T-helper 2 cell treated with Interferon-gamma antibody and Interleukin-4, amounts not matched to agents 100 ng/mL and 5 ng/mL, for 36 hours (primary cell): ENCODE data around the gene KDM6A. TPM values are rescaled to one million over a fixed set of nuclear protein-coding genes. Genes with fewer than 3 reads are reported as not detected.
"Not testable (repeated sequence)": the region's sequence is repeated elsewhere in the genome, so short reads cannot be mapped to it uniquely, and the experiment has no call there.

ENCODE experiments used
- intact Hi-C: fragments of 100-400 bp; cut with micrococcal nuclease; formaldehyde crosslinking; loops from one replicate; pipeline ENCODE4 v1.15.1; 2023
- total RNA-seq: library from RNA; stranded (reverse); gene quantifications from 2 replicates; pipeline ENCODE4 v1.2.3, GENCODE V29; 2022

Gene KDM6A
- total RNA-seq, 1 donor from 2014 or later = 24.8 TPM

DNA sequence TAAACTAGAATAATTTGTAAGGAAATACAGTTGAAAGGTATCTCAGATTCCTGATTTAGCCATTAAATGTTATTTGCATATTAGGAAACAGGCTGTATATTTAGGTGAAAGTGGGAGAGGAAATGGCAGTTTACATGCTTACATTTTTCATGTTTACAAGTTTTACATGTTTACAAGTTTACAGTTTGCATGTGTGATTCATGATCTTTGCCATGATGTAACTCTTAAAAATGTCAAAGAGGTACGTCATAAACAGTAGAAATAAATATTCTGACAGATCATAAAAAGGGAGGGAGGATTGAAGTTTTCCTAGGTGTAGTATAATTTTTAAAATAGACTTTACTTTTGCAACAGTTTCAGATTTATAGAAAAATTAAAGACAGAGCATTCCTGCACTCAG lies 45.7 kb downstream of the KDM6A start:
- intact Hi-C loops = no loop called here

DNA sequence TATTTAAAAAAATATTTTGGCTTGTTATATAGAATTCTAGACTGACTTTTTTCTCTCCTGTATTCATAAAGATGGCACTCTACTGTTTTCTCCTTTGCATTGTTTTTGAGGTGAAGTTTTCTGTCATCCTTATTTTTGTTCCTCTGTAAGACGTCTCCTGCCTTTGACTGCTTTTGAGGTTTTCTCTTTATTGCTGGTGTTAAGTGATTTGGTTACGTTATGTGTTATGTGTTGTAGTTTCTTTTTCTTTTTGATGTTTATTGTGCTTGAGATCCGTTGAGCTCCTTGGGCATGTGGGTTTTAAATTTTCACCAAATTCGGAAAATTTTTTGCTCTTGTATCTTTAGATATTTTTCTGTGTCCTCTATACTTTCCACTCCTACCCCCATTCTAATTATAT lies 50.0 kb downstream of the KDM6A start:
- intact Hi-C loops = no loop called here

DNA sequence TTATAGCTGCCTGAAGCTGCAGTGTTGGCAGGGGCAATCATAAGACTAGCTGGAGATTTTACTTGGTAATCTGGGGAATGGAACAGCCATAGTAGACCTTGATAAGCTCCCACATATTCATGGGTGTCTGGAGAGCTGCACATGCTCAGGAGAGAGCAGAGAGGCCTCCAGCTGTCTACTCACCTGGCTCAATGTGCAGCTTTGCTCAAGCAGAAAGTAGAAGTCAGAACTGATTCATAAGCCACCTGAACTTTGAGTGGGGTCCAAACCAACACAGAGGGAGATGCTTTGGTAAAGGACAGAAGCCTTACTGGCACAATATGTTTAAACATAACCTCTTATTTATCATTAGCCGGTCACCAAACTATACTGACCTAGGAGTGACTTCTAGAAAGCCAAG lies 54.4 kb downstream of the KDM6A start:
- intact Hi-C loops = no loop called here

- intact Hi-C loops = no loop called here
Observed at GRCh38 chrX:44931441-44931973, 58.5 kb downstream of the KDM6A start.

- intact Hi-C loops = no loop called here
Observed at GRCh38 chrX:44935172-44935571, 62.2 kb downstream of the KDM6A start.

GRCh38 chrX:44935640-44936039 lies 62.7 kb downstream of the KDM6A start:
- intact Hi-C loops = no loop called here

GRCh38 chrX:44937606-44938005 lies 64.6 kb downstream of the KDM6A start:
- intact Hi-C loops = no loop called here

- intact Hi-C loops = no loop called here
Observed at GRCh38 chrX:44938111-44938510, 65.1 kb downstream of the KDM6A start.

DNA sequence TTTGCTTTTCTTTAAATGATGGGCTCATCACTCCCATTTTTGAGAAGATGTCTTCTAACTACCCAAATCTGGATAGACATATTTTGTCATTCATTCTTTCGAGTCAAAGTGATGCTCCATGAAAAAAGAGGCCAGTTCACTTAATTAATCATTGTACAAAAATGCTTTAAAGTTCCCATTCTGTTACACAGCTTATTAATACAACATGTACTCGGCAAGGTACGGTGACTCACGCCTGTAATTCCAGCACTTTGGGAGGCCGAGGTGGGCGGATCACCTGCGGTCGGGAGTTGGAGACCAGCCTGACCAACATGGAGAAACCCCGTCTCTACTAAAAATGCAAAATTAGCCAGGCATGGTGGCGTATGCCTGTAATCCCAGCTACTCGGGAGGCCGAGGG lies 67.6 kb downstream of the KDM6A start:
- intact Hi-C loops = loop anchor here (10.0 kb wide), 1 partner anchor 66 kb away; the partner anchor contains the start of gene KDM6A

DNA sequence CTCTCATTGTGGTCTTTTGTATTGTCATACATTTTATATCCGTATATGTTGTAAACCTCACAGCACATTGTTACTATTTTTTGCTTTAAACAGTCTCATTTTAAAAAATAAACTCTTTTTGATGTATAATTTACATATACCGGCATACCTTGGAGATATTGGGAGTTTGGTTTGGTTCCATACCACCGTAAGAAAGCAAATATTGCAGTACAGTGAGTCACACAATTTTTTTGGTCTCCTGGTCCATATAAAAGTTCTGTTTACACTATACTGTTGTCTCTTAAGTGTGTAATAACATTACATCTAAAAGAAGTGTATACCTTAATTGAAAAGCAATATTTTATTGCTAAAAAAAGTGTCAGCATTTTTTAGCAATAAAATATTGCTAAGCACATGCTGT lies 70.0 kb downstream of the KDM6A start:
- intact Hi-C loops = loop anchor here (10.0 kb wide), 1 partner anchor 68 kb away; the partner anchor contains the start of gene KDM6A

- intact Hi-C loops = loop anchor here (10.0 kb wide), 1 partner anchor 70 kb away; the partner anchor contains the start of gene KDM6A
Observed at GRCh38 chrX:44944894-44945293, 71.9 kb downstream of the KDM6A start.

- intact Hi-C loops = loop anchor here (10.0 kb wide), 1 partner anchor 71 kb away; the partner anchor contains the start of gene KDM6A
Observed at GRCh38 chrX:44945736-44946135, 72.7 kb downstream of the KDM6A start.

DNA sequence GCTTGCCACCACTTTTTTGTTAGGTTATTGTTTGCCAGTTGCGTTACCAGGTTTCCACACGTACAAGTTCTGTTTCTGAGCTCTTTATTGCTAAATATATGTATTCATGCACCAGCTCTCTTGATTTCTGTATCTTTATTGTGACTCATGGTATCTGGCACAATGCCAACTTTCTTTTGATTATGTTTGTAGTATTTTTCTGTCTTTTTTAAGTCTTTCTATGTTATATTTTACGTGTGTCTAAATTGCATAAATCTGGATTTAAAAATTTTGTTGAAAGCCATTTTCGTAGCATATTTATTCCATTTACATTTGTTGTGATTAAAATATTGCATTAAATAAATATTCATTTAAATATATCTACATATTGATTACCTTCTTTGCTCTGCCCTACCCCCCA lies 73.8 kb downstream of the KDM6A start:
- intact Hi-C loops = loop anchor here (10.0 kb wide), 1 partner anchor 72 kb away; the partner anchor contains the start of gene KDM6A

- intact Hi-C loops = loop anchor here (10.0 kb wide), 1 partner anchor 73 kb away; the partner anchor contains the start of gene KDM6A
Observed at GRCh38 chrX:44947995-44948394, 75.0 kb downstream of the KDM6A start.

GRCh38 chrX:44948406-44948805 lies 75.4 kb downstream of the KDM6A start:
- intact Hi-C loops = loop anchor here (10.0 kb wide), 1 partner anchor 74 kb away; the partner anchor contains the start of gene KDM6A

GRCh38 chrX:44949125-44949524 lies 76.1 kb downstream of the KDM6A start:
- intact Hi-C loops = loop anchor here (10.0 kb wide), 1 partner anchor 74 kb away; the partner anchor contains the start of gene KDM6A

DNA sequence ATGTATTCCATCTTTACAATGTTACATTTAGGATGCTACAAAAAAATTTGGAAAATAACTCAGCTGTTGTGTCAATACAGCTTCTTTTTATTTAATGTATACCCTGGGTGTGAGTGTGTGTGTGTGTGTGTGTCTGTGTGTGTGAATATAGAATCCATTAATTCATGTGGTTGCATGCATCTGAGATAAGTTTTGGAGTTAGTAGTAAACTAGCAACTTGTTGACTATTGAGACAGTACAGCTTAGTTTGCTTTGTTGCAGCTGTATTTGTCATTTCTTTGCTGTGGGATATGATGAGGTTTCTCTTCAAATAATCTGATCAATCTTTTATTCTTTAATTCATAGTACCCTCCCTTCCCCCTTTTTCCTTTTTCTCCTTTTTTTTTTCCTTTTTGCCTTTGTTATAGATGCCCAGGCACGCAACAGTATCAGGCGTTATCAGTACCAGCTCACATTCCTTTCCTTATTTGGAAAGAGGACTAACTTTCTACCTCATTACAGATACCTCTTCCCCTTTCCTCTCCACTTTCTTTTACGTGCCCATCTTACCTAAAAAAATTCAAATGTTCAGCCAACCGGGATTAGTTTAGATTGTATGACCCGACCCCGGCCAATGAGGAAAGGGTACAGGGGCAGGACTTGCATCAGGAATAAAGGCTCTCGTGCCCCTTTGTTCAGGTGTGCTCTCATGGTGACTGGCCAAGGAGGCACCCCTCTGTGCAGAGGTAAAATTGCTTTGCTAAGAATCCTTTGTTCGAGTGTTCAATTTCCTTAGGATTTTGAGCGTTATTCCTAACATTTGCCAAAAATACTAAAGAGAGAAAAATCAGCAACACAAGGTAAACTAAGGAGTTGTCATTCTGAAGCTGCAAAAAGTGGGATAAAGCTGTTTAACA lies 77.7 kb downstream of the KDM6A start:
- intact Hi-C loops = not testable (repeated sequence)

- intact Hi-C loops = no loop called here
Observed at GRCh38 chrX:44951572-44952067, 78.6 kb downstream of the KDM6A start.

- intact Hi-C loops = no loop called here
Observed at GRCh38 chrX:44952329-44953027, 79.5 kb downstream of the KDM6A start.

- intact Hi-C loops = no loop called here
Observed at GRCh38 chrX:44953734-44954502, 80.9 kb downstream of the KDM6A start.

DNA sequence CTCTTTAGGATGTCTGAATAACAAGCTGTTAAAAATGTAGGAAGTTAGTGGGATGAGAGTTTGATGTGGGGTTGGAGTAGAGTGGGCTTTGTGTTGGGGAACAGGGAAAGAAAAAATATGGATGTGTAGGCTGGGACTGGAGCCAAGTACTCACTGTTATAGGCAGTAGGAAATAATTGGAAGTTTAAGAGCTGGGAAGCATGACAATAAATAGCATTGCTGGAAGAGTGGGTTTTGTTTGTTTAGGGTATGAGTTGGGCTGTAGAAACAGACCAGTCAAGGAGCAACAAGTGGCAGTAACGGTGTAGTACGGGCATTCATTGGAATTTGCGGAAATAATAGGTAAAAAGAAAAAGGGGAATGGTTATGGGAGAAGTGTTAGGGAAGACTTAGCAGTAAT lies 81.6 kb downstream of the KDM6A start:
- intact Hi-C loops = no loop called here
